Gastroesophageal sphincter (tissue), 3 donors: ENCODE measurements around the gene OIP5.

Experiments used
- CTCF ChIP-seq, 4 experiments: fragments of 200-600 bp in 2 of 4; fragments of 450-650 bp in 2 of 4; sonication (generic) in 1 of 4; IDR thresholded peaks; one replicate each; pipeline ENCODE4 v1.5.1; 2017 to 2019; ENCODE audit warnings: antibody characterized with exemption in 4 of 4, mild to moderate bottlenecking in 2 of 4, moderate library complexity in 2 of 4
- POLR2A ChIP-seq, 2 donors: fragments of 450-650 bp; IDR thresholded peaks; one replicate each; pipeline ENCODE4 v1.6.1; 2017; ENCODE audit warnings: antibody characterized with exemption in 2 of 2, mild to moderate bottlenecking in 2 of 2, moderate library complexity in 1 of 2

- TF ChIP-seq POLR2A (IDR thresholded peaks at IDR 0.05) = no peak
- TF ChIP-seq CTCF (IDR thresholded peaks at IDR 0.05) = no peak
These were observed 47.8 kb downstream of the OIP5 start for GRCh38 chr15:41284427-41285177.
